Left ventricle myocardium inferior (tissue), 1 donor: Measurements from ENCODE around the gene MBTD1. TPM values are rescaled to one million over a fixed set of nuclear protein-coding genes. Genes with fewer than 3 reads are reported as not detected.
"Not testable (repeated sequence)": the region's sequence is repeated elsewhere in the genome, so short reads cannot be mapped to it uniquely, and the experiment has no call there.

Experiments
- DNase-seq: peaks from one replicate; pipeline ENCODE4 v3.0.0-alpha.2; 2020
- H3K27ac ChIP-seq: fragments of 200-600 bp; replicated peaks from 2 replicates; pipeline ENCODE4 v1.8.0; 2021
- H3K27me3 ChIP-seq: fragments of 200-600 bp; 2 replicates; pipeline ENCODE4 v1.8.0; 2021; ENCODE audit warnings: low read depth
- H3K36me3 ChIP-seq: fragments of 200-600 bp; 2 replicates; pipeline ENCODE4 v1.8.0; 2021
- H3K4me1 ChIP-seq: fragments of 200-600 bp; 2 replicates; pipeline ENCODE4 v1.8.0; 2021
- H3K4me3 ChIP-seq: fragments of 200-600 bp; 2 replicates; pipeline ENCODE4 v1.8.0; 2021; ENCODE audit warnings: mild to moderate bottlenecking, moderate library complexity
- H3K9me3 ChIP-seq: fragments of 200-600 bp; replicated peaks from 2 replicates; pipeline ENCODE4 v1.8.0; 2021
- intact Hi-C: fragments of 100-400 bp; cut with micrococcal nuclease; formaldehyde crosslinking; loops from one replicate; pipeline ENCODE4 v1.11.0; 2022
- total RNA-seq: library from RNA; stranded (reverse); fragmentation: NEBNext Ultra II Directional; extraction: Animal tissue kit (Norgen Biotek cat#: 25700); gene quantifications from one replicate; pipeline ENCODE4 v1.2.1, GENCODE V29; 2021
- TF ChIP-seq, protein P1 (sequence below): fragments of 200-600 bp; IDR thresholded peaks from 2 replicates; pipeline ENCODE4 v1.8.0; 2021; ENCODE audit warnings: antibody characterized with exemption, mild to moderate bottlenecking, borderline replicate concordance
- donor health status: DM: no; HTN: yes; CAD: no; lungs with severe emphysema.

Gene MBTD1
- total RNA-seq, 1 donor from 2014 or later: 5.4 TPM

DNA sequence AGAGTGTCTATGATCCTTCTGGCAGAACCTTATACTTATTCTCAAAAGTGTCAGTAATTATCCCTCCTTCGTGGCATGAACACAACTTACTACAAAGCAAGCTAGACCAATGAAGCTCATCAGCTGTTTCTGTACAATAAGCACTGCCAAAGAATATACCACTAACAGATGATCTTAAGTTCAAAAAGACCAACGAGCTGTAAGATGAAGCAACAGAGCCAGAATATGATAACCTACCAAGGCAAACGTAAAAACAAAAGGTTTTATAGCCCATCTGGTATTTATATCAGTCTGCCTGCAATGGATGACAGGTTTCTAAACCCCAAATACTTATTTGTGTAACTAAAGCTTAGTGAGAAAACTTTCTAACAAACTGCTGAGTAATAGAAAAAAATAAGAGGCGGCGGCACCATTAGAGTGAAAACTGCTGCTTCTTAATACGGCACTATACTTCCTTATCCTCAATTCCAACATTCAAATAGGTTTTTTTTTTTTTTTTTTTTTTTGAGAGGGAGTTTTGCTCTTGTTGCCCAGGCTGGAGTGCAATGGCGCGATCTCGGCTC, 71.5 kb downstream of the MBTD1 start:
- H3K9me3 ChIP-seq: no peaks in the 10 kb centered on the region
- no peaks in the 10 kb centered on the region for H3K4me1 ChIP-seq
- no peaks in the 10 kb centered on the region for H3K27me3 ChIP-seq
- H3K4me3 ChIP-seq: no peak overlapping the region
- TF ChIP-seq, protein P1, sequence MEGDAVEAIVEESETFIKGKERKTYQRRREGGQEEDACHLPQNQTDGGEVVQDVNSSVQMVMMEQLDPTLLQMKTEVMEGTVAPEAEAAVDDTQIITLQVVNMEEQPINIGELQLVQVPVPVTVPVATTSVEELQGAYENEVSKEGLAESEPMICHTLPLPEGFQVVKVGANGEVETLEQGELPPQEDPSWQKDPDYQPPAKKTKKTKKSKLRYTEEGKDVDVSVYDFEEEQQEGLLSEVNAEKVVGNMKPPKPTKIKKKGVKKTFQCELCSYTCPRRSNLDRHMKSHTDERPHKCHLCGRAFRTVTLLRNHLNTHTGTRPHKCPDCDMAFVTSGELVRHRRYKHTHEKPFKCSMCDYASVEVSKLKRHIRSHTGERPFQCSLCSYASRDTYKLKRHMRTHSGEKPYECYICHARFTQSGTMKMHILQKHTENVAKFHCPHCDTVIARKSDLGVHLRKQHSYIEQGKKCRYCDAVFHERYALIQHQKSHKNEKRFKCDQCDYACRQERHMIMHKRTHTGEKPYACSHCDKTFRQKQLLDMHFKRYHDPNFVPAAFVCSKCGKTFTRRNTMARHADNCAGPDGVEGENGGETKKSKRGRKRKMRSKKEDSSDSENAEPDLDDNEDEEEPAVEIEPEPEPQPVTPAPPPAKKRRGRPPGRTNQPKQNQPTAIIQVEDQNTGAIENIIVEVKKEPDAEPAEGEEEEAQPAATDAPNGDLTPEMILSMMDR: no peak
- intact Hi-C loops: no loop called here
- H3K36me3 ChIP-seq: peaks cover 89% of the 10 kb centered on the region
- DNase-seq: no peak
- H3K27ac ChIP-seq: no peak overlapping the region

DNA sequence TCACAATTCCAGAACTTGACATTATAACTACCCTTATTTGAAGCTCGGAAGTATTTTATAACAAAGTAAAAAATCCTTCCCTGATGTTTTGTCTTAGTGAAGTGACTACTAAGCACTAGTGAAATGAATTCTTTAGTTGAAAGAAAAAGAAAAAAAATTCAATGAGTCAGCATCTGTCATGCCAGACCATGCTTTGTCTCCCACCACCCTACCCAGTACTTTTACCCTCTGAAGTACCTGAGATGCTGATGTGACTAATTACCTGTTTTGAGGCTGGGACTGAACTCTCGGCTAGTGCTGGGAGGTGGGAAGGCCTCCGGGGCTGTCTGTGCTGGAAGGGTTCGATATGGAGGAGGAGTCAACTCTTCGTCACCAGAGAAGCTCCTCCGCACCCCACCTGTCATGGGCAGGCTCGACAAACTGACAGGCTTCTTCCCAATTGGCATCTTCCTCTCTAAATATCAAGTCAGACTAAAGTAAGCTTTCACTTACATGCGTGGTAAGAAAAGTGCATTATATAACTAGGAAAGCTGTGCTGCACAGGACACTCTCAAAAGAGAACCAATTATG, 74.0 kb downstream of the MBTD1 start:
- no peaks in the 10 kb centered on the region for H3K4me1 ChIP-seq
- peaks cover 86% of the 10 kb centered on the region for H3K36me3 ChIP-seq
- H3K4me3 ChIP-seq: no peak overlapping the region
- intact Hi-C loops: no loop called here
- no peaks in the 10 kb centered on the region for H3K9me3 ChIP-seq
- no peaks in the 10 kb centered on the region for H3K27me3 ChIP-seq
- TF ChIP-seq, protein P1: no peak
- DNase-seq: no peak
- no peak overlapping the region for H3K27ac ChIP-seq

DNA sequence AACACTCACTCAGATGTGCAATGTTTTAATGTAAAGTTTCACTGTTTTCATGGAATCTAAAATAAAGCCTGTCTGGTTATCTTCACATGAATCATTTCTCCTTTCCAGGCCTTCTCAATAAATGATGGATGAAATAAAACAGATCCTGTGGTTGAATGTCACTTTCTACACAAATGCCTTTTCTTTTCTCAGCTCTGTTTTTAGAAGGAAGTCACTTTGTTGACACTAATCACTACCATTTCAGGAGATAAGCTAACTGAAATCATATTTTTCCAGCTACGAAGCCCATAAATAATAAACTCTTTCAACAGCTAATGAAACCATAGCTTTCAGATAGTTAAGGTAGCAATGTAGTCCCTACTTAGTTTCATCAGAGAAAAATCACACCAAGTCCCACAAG, 75.7 kb downstream of the MBTD1 start:
- DNase-seq: no peak
- TF ChIP-seq, protein P1: no peak
- H3K4me3 ChIP-seq: no peak overlapping the region
- peaks cover 73% of the 10 kb centered on the region for H3K36me3 ChIP-seq
- no peaks in the 10 kb centered on the region for H3K27me3 ChIP-seq
- H3K9me3 ChIP-seq: no peaks in the 10 kb centered on the region
- intact Hi-C loops: no loop called here
- no peaks in the 10 kb centered on the region for H3K4me1 ChIP-seq
- no peak overlapping the region for H3K27ac ChIP-seq

DNA sequence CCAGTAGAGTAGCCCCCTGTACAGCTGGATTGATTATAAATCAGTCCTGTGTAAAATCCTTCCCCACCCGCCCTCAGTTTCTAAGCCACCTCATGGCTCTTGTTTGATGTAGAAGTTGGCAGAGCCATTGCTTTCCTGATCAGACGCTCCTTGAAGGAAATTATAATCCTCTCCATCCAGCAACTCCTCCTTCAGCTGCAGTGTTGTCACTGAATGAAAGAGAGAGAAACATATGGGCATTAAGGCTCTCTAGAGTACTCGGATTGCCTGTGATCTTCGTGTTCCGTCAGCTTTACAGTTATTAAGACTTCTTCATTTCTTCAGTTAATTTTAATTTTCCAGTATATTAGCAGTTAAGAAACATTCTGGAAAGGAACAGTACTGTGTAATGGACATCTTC, 79.4 kb downstream of the MBTD1 start:
- no peak for DNase-seq
- TF ChIP-seq, protein P1: no peak
- no peaks in the 10 kb centered on the region for H3K27me3 ChIP-seq
- no peaks in the 10 kb centered on the region for H3K9me3 ChIP-seq
- no peak overlapping the region for H3K27ac ChIP-seq
- H3K36me3 ChIP-seq: peaks cover 45% of the 10 kb centered on the region
- intact Hi-C loops: no loop called here
- H3K4me3 ChIP-seq: no peak overlapping the region
- H3K4me1 ChIP-seq: no peaks in the 10 kb centered on the region

DNA sequence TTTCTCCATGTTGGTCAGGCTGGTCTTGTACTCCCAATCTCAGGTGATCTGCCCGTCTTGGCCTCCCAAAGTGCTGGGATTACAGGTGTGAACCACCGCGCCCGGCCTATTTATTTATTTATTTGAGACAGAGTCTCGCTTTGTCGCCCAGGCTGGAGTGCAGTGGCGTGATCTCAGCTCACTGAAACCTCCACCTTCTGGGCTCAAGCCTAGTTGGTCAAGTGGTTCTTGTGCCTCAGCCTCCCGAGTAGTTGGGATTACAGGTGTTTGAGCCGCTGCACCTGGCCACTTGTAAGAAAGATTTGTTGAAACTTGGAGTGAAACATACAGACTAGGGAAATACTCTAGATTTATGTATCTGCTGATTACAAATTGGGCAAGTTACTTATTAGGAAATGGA, 87.8 kb downstream of the MBTD1 start:
- H3K9me3 ChIP-seq, H3K27me3 ChIP-seq, H3K4me1 ChIP-seq, H3K4me3 ChIP-seq, H3K27ac ChIP-seq, DNase-seq, intact Hi-C loops: not testable (repeated sequence)
- peaks cover 64% of the 10 kb centered on the region for H3K36me3 ChIP-seq

DNA sequence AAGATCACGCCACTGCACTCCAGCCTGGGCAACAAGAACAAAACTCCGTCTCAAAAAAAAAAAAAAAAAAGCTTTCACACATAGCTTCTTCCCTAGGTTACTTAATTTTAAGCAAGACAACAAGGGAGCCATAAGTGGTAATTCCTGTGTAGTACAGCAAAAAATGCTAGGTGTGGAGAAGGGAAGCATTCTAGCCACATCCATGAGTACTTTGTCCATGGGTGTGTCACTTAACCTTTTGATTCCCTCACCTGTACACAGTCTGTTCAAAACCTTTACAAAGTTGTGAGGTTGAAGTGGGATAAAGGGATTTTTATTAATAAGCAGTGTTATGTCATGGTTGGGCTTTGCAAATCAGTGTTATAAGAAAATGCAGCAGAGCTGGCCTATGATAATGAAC, 89.1 kb downstream of the MBTD1 start:
- no peak overlapping the region for H3K27ac ChIP-seq
- TF ChIP-seq, protein P1: no peak
- H3K27me3 ChIP-seq: no peaks in the 10 kb centered on the region
- intact Hi-C loops: no loop called here
- DNase-seq: no peak
- no peaks in the 10 kb centered on the region for H3K9me3 ChIP-seq
- no peak overlapping the region for H3K4me3 ChIP-seq
- H3K4me1 ChIP-seq: peaks cover 19% of the 10 kb centered on the region
- H3K36me3 ChIP-seq: peaks cover 64% of the 10 kb centered on the region
